Aorta (tissue), 5 donors: Measurements from ENCODE around the gene AEN. TPM values are rescaled to one million over a fixed set of nuclear protein-coding genes. Genes with fewer than 3 reads are reported as not detected.

Experiments used
- ATAC-seq: fragments of 200-7000 bp; cut with Tn5 transposase; one replicate; pipeline ENCODE4 v1.9.1; 2022; ENCODE audit warnings: moderate library complexity; ENCODE audit not compliant: low FRiP score
- DNase-seq, 2 donors: peaks; one replicate each; pipeline ENCODE4 v3.0.0-alpha.2; 2020
- H3K27ac ChIP-seq, 2 donors: one replicate each; pipeline ENCODE4 v1.5.1; 2013; ENCODE audit warnings: low read length in 2 of 2, mild to moderate bottlenecking in 2 of 2, moderate library complexity in 2 of 2, control low read depth in 1 of 2, inconsistent platforms in 1 of 2, low read depth in 1 of 2
- H3K27me3 ChIP-seq, 2 donors: one replicate each; pipeline ENCODE4 v1.6.1; 2013; ENCODE audit warnings: control low read depth in 1 of 2, low read length in 1 of 2, mild to moderate bottlenecking in 1 of 2, moderate library complexity in 1 of 2; ENCODE audit not compliant: insufficient read depth in 2 of 2, control insufficient read depth in 1 of 2
- H3K36me3 ChIP-seq, 2 donors: one replicate each; pipeline ENCODE4 v1.6.1; 2013; ENCODE audit warnings: control low read depth in 1 of 2, low read length in 1 of 2, mild to moderate bottlenecking in 1 of 2; ENCODE audit not compliant: insufficient read depth in 2 of 2, control insufficient read depth in 1 of 2
- H3K4me1 ChIP-seq, 2 donors: one replicate each; pipeline ENCODE4 v1.6.1; 2013; ENCODE audit warnings: low read length in 2 of 2, control low read depth in 1 of 2, mild to moderate bottlenecking in 1 of 2, moderate library complexity in 1 of 2; ENCODE audit not compliant: insufficient read depth in 2 of 2, control insufficient read depth in 1 of 2
- H3K4me3 ChIP-seq, 2 donors: one replicate each; pipeline ENCODE4 v1.5.1; 2013; ENCODE audit warnings: low read length in 2 of 2, control low read depth in 1 of 2, mild to moderate bottlenecking in 1 of 2
- H3K9me3 ChIP-seq: one replicate; pipeline ENCODE4 v1.6.1; 2013; ENCODE audit warnings: mild to moderate bottlenecking, low read length; ENCODE audit not compliant: control insufficient read depth
- WGBS, 2 donors: extraction: QIAGEN DNeasy Blood & Tissue Kit; methylation state at CpG; one replicate each; pipeline ENCODE4 v1.1.7; 2013; 5-methylcytosine and 5-hydroxymethylcytosine counted together
- intact Hi-C, 2 donors: fragments of 100-400 bp; cut with DNase I; formaldehyde crosslinking; loops; one replicate each; pipeline versions ENCODE4 v1.14.2 to v1.15.0; 2022
- long read RNA-seq, 2 donors: library from polyadenylated mRNA; unstranded; transcript quantifications; one replicate each; pipeline ENCODE4 v2.0.0, GENCODE V29; 2020 to 2021
- polyA plus RNA-seq, 2 donors: library from polyadenylated mRNA; stranded (reverse); fragments of 200-250 nt; gene quantifications; one replicate each; pipeline ENCODE4 v1.2.3, GENCODE V29; 2013
- total RNA-seq, 2 donors: library from RNA; stranded (reverse); fragmentation: NEBNext Ultra II Directional; extraction: Animal tissue kit (Norgen Biotek cat#: 25700); gene quantifications; one replicate each; pipeline ENCODE4 v1.2.1, GENCODE V29; 2021
- donor health status: healthy with polysubstance abuse.
- donor health status: Bipolar disorder and iron deficiency.
- donor health status: DM: no; HTN: no; CAD: no.
- donor health status: DM: no; HTN: no; CAD: no.
- donor health status: DM: yes; HTN: yes; CAD: no.

Gene AEN
- total RNA-seq (10 to 100 TPM; 10.7 to 22.3 TPM), polyA plus RNA-seq (1 to 10 TPM; 7.1 to 10.0 TPM)
- long read RNA-seq, donor 1, full-length matches to known transcripts, result 77 of 109 reads
- long read RNA-seq, donor 1, partial matches to known transcripts, result 24 of 109 reads
- long read RNA-seq, donor 1, other reads (novel, unspliced or antisense), result 8 of 109 reads
- long read RNA-seq, donor 2, transcript AEN-201 (4 exons, 3,117 nt), result major isoform, 9 of 22 reads
- long read RNA-seq, donor 2, partial matches to known transcripts, result 11 of 22 reads
- long read RNA-seq, donor 2, other reads (novel, unspliced or antisense), result 2 of 22 reads

GRCh38 chr15:88620995-88621772, at the start of gene AEN:
TSS of gene AEN (plus strand) at chr15:88621340. CDS start at chr15:88626210, 4,870 bp downstream.
- ATAC-seq (peak; percentile 98), DNase-seq (peak; percentile 98)
- intact Hi-C loops, result loop anchor here in 1 of 2 donors (5.0 to 10.0 kb wide), 2 partner anchors 154 to 574 kb away; partner anchors contain the start of genes MRPL46 and MRPS11
- peak within 1 kb of the TSS; percentile 56 to 89 for H3K4me3 ChIP-seq
- no peaks in the 10 kb centered on the region for H3K36me3 ChIP-seq
- H3K27me3 ChIP-seq, result no peaks in the 10 kb centered on the region
- WGBS, 2 donors, result 0 to 1% methylated on average over 66 to 71 of the region's 71 CpGs
- peak within 1 kb of the TSS; percentile 66 to 73 for H3K27ac ChIP-seq
- H3K4me1 ChIP-seq, result peaks cover 0 to 2% of the 10 kb centered on the region in 2 donors
- no peaks in the 10 kb centered on the region for H3K9me3 ChIP-seq

- ATAC-seq, result no peak
- DNase-seq, result no peak
These were observed 49.3 kb upstream of the AEN start for GRCh38 chr15:88571852-88572259.

GRCh38 chr15:88574077-88574476, 47.1 kb upstream of the AEN start:
- DNase-seq (no peak), ATAC-seq (no peak)
- intact Hi-C loops, result no loop called here
- no peaks in the 10 kb centered on the region for H3K36me3 ChIP-seq
- H3K4me3 ChIP-seq, result no peak overlapping the region
- peaks cover 3% of the 10 kb centered on the region for H3K9me3 ChIP-seq
- no peaks in the 10 kb centered on the region for H3K27me3 ChIP-seq
- no peaks in the 10 kb centered on the region for H3K4me1 ChIP-seq
- WGBS, 2 donors, result 54 to 62% methylated on average over 1 of the region's 1 CpG
- no peak overlapping the region for H3K27ac ChIP-seq

More at GRCh38 chr15:88571852-88572259, 49.3 kb upstream of the AEN start:
- Histone ChIP-seq H3K27ac (no peak overlapping the region), H3K36me3 (no peaks in the 10 kb centered on the region), H3K9me3 (peaks cover 3% of the 10 kb centered on the region), H3K27me3 (no peaks in the 10 kb centered on the region), H3K4me3 (no peak overlapping the region), H3K4me1 (no peaks in the 10 kb centered on the region)
- intact Hi-C loops, result no loop called here
- 45 to 48% methylated on average over 5 of the region's 5 CpGs for WGBS, 2 donors

- no peak for DNase-seq
- H3K36me3 ChIP-seq, result no peaks in the 10 kb centered on the region
- intact Hi-C loops, result no loop called here
- WGBS, 2 donors, result 31 to 33% methylated on average over 7 of the region's 7 CpGs
- H3K4me3 ChIP-seq, result no peak overlapping the region
- no peak for ATAC-seq
- no peak overlapping the region for H3K27ac ChIP-seq
- H3K4me1 ChIP-seq, result no peaks in the 10 kb centered on the region
- H3K27me3 ChIP-seq, result no peaks in the 10 kb centered on the region
- H3K9me3 ChIP-seq, result peaks cover 3% of the 10 kb centered on the region
These were observed 46.5 kb upstream of the AEN start for GRCh38 chr15:88574655-88575054.

GRCh38 chr15:88579322-88579721, 41.8 kb upstream of the AEN start:
- Histone ChIP-seq H3K9me3 (peaks cover 3% of the 10 kb centered on the region), H3K27ac (no peak overlapping the region), H3K4me1 (no peaks in the 10 kb centered on the region), H3K4me3 (no peak overlapping the region), H3K36me3 (no peaks in the 10 kb centered on the region), H3K27me3 (no peaks in the 10 kb centered on the region)
- ATAC-seq, result no peak
- no peak for DNase-seq
- 76 to 78% methylated on average over 3 of the region's 3 CpGs for WGBS, 2 donors
- intact Hi-C loops, result no loop called here

- no peak for ATAC-seq
- no peaks in the 10 kb centered on the region for H3K36me3 ChIP-seq
- H3K4me3 ChIP-seq, result no peak overlapping the region
- DNase-seq, result no peak
- intact Hi-C loops, result no loop called here
- H3K9me3 ChIP-seq, result peaks cover 3% of the 10 kb centered on the region
- no peaks in the 10 kb centered on the region for H3K4me1 ChIP-seq
- H3K27me3 ChIP-seq, result no peaks in the 10 kb centered on the region
- WGBS, 2 donors, result 36 to 38% methylated on average over 4 of the region's 4 CpGs
- H3K27ac ChIP-seq, result no peak overlapping the region
These were observed 40.6 kb upstream of the AEN start for GRCh38 chr15:88580532-88580931.

GRCh38 chr15:88586401-88587162, 34.6 kb upstream of the AEN start:
- ATAC-seq (no peak), DNase-seq (no peak)
- Histone ChIP-seq H3K27me3 (no peaks in the 10 kb centered on the region), H3K4me1 (no peaks in the 10 kb centered on the region), H3K36me3 (no peaks in the 10 kb centered on the region), H3K27ac (no peak overlapping the region), H3K9me3 (peaks cover 3% of the 10 kb centered on the region), H3K4me3 (no peak overlapping the region)
- WGBS, 2 donors, result 27 to 32% methylated on average over 4 of the region's 4 CpGs
- intact Hi-C loops, result no loop called here

- H3K36me3 ChIP-seq, result no peaks in the 10 kb centered on the region
- no peaks in the 10 kb centered on the region for H3K4me1 ChIP-seq
- no peak overlapping the region for H3K4me3 ChIP-seq
- H3K9me3 ChIP-seq, result no peaks in the 10 kb centered on the region
- H3K27ac ChIP-seq, result no peak overlapping the region
- ATAC-seq, result no peak
- no peak for DNase-seq
- intact Hi-C loops, result no loop called here
- no peaks in the 10 kb centered on the region for H3K27me3 ChIP-seq
- WGBS, 2 donors, result 76 to 82% methylated on average over 6 of the region's 6 CpGs
These were observed 30.4 kb upstream of the AEN start for GRCh38 chr15:88590759-88591158.
